GM12873 (cell line): ENCODE results near the gene TENM4.

Source experiments
- TF ChIP-seq, protein P1 (sequence below): IDR thresholded peaks from 2 replicates; pipeline ENCODE4 v1.5.1; 2012; ENCODE audit warnings: low read depth, mild to moderate bottlenecking, moderate library complexity, low read length, control low read depth; ENCODE audit not compliant: insufficient read depth; ENCODE audit errors: missing control alignments

The TENM4 gene

DNA sequence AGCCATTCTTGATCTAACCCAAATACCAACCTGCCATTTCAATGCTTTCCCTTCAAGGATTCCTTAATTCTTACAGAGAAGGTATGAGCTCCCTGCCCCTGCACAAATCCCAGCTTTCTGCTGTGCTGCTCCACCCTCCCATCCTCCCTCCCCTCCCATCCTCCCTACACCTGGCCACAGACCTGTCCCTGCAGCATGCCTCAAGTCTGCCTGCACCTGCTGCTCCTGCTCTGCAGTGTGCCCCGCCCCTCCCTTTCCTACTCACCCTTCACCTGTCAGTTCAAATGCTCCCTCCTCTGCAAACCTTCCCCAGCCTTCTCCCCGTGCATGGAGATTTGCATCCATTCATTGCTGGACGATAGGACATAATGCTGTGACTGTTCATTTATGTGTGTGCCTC lies 726.3 kb downstream of the TENM4 start:
- TF ChIP-seq, protein P1, sequence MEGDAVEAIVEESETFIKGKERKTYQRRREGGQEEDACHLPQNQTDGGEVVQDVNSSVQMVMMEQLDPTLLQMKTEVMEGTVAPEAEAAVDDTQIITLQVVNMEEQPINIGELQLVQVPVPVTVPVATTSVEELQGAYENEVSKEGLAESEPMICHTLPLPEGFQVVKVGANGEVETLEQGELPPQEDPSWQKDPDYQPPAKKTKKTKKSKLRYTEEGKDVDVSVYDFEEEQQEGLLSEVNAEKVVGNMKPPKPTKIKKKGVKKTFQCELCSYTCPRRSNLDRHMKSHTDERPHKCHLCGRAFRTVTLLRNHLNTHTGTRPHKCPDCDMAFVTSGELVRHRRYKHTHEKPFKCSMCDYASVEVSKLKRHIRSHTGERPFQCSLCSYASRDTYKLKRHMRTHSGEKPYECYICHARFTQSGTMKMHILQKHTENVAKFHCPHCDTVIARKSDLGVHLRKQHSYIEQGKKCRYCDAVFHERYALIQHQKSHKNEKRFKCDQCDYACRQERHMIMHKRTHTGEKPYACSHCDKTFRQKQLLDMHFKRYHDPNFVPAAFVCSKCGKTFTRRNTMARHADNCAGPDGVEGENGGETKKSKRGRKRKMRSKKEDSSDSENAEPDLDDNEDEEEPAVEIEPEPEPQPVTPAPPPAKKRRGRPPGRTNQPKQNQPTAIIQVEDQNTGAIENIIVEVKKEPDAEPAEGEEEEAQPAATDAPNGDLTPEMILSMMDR, result no peak

DNA sequence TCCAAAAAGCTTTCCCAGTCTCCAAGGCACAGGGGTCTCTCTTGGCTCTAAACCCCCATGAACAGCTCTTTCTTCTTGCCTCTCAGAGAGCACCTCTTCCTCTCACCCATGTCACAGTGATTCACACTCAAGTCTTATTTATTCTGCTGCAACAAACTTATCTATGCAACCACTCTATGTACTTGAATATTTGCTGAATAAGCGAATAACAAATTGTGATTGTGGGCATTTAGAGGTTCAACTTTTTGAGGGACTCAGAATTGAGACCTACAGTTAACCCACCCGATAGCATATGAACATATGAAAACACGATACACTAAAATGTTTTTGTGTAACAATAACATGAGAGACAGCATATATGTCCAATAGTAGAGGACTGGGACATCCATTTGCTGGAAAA lies 729.1 kb downstream of the TENM4 start:
- TF ChIP-seq, protein P1, result no peak

DNA sequence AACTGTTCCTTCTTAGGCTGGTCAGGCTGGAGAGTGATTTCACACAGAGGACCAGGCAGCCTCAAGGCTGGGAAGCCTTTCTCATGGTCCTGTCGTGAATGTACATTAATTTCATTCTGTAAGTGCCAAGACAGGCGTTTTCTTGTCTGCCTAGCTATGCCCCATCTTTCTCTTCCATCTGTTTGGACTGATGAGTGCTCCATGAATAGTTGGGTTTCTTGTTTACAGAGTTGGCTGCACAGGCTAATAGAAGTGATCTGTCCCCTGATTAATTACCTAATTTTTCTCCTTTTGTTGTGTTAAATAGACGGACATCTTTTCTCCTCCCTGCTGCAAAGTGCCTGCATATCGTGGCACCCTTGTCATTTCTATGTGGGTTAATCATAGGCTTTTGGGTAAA lies 730.4 kb downstream of the TENM4 start:
- TF ChIP-seq, protein P1, result no peak

DNA sequence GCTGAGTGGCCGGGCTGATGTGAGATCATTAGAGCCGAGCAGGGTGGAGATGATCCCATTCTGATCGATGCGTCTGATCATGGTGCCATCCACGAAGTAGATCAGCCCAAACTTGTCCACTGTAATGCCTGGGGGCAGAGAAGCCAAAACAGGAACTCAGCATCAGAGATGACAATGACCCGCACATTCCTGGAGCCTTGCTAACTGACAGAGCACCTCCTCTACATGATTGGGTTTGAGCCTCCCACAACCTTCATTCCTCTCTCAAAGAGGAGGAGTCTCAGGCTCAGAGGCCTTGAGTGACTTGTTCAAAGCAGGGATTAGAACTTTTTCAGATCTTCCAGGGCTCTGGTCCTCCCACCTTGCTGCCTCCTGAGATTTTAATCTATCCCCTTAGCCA lies 732.4 kb downstream of the TENM4 start:
- TF ChIP-seq, protein P1, result no peak

DNA sequence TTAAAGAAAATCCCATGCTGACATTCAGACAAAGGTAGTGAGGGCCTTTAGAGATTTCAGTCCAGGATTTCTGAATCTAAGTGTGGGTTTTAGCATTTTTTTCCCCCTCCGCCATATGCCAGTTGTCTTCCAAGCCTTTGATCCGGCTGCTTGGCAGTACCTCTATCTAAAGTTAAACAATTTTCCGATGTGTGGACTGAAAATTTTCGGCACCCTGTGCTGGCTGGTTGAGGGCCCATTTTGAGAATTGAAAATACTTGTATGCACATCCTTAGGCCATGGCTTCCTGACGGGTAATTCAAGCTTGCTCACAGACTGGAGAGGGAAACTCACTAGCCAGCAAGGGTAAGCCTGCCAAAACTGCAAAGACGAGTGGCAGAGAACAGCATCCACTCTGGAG lies 734.3 kb downstream of the TENM4 start:
- TF ChIP-seq, protein P1, result no peak

DNA sequence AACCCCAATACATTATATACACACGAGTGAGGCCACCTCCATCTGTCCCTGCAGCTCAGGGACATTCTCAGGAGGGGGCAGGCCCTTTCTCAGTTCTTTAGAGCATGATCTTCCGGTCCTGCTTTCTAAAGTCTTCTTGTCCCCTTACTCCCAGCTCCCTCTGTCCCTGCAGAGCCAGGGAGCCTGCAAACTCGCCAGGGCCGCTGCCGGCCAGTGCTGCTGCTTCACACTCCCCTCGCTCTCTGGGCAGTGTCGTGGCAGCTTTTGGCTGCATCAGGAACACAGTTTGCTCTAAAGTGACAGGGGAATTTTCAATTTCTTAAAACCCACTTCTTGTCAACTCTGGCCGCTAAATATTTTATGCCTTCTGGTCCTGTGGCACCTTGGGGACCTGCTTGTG lies 736.0 kb downstream of the TENM4 start:
- TF ChIP-seq, protein P1, result no peak

DNA sequence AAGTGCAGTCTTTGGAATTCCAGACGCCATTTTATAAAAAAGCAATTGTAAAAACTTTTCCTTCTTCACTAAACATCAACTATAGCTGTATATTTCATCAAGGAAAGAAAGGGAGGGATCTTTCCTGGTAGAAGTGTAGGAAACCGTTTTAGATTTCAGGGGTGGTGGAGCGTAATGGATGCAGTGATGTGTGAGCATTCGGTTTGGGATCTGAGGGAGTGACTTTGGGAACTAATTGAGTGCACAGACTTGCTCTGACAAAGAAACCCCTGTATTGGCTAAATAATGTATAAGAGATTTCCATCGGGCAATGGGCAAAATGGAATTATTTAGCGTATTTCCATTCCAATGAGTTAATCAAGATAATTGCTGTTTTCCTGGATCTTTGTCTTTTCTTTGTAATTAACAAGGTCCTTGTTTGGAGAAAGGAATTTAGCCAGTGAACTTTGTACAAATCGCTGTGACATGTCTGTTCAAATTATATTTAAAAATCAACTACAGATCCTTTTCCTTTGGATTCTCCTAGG lies 741.2 kb downstream of the TENM4 start:
- TF ChIP-seq, protein P1, result no peak
